Breast epithelium (tissue), 3 donors: ENCODE measurements around the gene ZNF507.

Source experiments
- CTCF ChIP-seq, 3 donors: fragments of 450-650 bp; IDR thresholded peaks; one replicate each; pipeline ENCODE4 v1.5.1; 2016 to 2017; ENCODE audit warnings: antibody characterized with exemption in 3 of 3, mild to moderate bottlenecking in 3 of 3, moderate library complexity in 3 of 3
- POLR2A ChIP-seq: fragments of 450-650 bp; IDR thresholded peaks from one replicate; pipeline ENCODE4 v1.6.1; 2016; ENCODE audit warnings: antibody characterized with exemption, mild to moderate bottlenecking, moderate library complexity
- POLR2AphosphoS5 ChIP-seq, 3 donors: sonication (generic); formaldehyde crosslinking; IDR thresholded peaks; one replicate each; pipeline ENCODE4 v1.6.1; 2017; ENCODE audit warnings: antibody characterized with exemption in 3 of 3

- TF ChIP-seq POLR2A (no peak), POLR2AphosphoS5 (IDR thresholded peaks at IDR 0.05) (peak; percentile 57 to 66 (median 64)), CTCF (IDR thresholded peaks at IDR 0.05) (peak in 1 of 3 donors; percentile 16)
These were observed at the start of gene ZNF507 for GRCh38 chr19:32345261-32346207.
